HG03520 (cell line): ENCODE data around the gene TADA2A.
"Not testable (repeated sequence)": the region's sequence is repeated elsewhere in the genome, so short reads cannot be mapped to it uniquely, and the experiment has no call there.

ENCODE experiments used
- ATAC-seq: cut with Tn5 transposase; IDR thresholded peaks from one replicate; pipeline ENCODE4 v1.9.1; 2021; ENCODE audit warnings: mild to moderate bottlenecking, moderate library complexity; ENCODE audit not compliant: unreplicated experiment

The TADA2A gene

GRCh38 chr17:37399265-37399803, 7.4 kb upstream of the TADA2A start:
- no peak for ATAC-seq

GRCh38 chr17:37400505-37400904, 6.2 kb upstream of the TADA2A start:
- no peak for ATAC-seq

- not testable (repeated sequence) for ATAC-seq
These were observed 1.2 kb upstream of the TADA2A start for GRCh38 chr17:37405522-37405921.

DNA sequence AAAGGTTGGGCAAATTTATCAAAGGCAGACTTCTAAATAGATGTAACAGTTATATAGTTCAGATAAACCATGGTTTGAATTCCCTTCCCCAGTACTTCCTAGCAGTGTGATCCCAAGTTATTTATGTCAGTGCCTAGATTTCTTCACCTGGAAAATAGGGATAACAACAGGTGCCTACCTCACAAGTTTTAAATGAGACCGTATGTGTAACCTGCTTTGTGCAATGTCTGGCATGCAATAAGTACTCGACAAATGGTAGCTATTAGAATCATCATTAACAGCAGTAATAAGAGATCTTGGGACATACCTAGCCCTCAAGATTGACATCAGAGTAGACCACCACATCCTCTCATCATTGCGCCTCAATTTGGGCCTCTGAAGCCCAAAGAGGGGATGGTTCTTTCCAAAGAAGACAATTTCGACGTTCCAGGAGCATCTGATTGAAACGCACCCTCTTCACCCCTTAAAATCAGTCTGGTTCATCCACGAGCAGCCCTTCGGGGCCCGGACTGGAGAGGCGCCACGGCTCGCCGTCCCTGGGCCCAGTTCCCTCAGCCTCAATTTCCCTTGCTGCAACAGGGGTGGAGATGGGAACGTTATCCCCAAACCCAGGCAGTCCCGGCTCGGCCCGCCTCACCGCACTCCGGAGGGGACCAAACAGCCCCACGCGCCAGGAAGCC, 591 bp upstream of the TADA2A start:
- ATAC-seq = no peak

DNA sequence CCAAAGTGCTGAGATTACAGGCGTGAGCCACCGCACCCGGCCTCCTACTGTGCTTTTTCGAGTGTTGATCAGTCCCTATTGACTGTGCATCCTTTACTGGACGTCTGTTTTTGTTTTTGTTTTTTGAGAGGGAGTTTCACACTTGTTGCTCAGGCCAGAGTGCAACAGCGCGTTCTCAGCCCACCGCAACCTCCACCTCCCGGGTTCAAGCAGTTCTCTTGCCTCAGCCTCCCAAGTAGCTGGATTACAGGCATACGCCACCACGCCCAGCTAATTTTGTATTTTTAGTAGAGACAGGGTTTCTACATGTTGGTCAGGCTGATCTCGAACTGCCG, 1.4 kb downstream of the TADA2A start:
- not testable (repeated sequence) for ATAC-seq

- no peak for ATAC-seq
These were observed 3.7 kb downstream of the TADA2A start for GRCh38 chr17:37410357-37410756.

- no peak for ATAC-seq
These were observed 7.3 kb downstream of the TADA2A start for GRCh38 chr17:37413875-37414519.

- ATAC-seq = no peak
These were observed 11.2 kb downstream of the TADA2A start for GRCh38 chr17:37417852-37418251.

DNA sequence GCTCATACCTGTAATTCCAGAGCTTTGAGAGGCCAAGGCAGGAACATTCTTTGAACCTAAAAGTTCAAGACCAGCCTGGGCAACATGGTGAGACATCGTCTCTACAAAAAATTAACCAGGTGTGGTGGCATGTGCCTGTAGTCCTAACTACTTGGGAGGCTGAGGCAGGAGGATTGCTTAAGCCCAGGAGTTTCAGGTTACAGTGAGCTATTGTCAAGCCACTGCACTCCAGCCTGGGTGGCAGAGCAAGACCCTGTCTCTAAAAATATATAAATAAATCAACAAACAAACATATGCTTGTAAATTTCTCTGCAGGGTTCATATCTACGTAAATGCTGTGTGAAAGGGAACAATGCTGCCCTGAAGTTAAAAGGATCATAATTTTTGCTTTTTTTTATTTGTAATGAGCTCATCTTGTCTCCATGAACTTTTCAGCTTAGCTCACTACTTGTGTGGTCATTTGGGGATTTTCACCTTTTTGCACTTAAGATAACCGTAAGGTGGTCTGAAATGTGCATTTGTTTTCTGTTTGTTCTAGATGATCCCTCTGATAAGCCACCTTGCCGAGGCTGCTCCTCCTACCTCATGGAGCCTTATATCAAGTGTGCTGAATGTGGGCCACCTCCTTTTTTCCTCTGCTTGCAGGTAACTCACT, 16.4 kb downstream of the TADA2A start:
- no peak for ATAC-seq

DNA sequence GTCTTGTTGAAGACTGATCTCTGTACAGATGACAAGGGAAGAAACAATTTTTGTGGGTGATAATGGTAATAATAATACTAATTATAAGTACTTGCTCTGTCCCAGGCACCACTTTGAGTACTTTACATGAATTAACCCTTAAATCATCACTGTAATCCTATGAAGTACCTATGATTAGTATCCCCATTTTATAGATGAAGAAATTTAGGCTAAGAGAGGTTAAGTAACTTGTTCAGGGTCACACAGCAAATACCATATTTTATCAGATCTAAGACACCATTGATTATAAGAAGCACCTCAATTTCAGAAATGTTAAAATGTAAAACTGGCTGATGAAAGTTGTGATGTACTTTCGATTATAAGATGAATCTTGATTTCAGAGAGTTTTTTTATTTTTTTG, 18.6 kb downstream of the TADA2A start:
- no peak for ATAC-seq

DNA sequence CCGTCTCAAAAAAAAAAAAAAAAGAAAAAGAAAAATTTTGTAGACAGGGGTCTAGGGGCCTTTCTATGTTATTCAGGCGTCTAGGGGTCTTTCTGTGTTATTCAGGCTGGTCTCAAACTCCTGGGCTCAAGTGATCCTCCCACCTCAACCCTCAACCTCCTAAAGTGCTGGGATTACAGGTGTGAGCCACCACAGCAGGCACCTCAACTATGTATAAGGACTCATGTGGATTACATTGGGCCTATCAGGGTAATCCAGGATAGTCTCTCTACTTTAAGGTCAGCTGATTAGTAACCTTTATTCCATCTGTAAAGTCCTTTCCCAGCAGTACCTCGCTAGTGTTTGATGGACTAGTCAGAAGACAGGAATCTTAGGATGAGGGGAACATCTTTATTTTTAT, 22.4 kb downstream of the TADA2A start:
- no peak for ATAC-seq

- no peak for ATAC-seq
These were observed 22.8 kb downstream of the TADA2A start for GRCh38 chr17:37429453-37429852.

GRCh38 chr17:37430051-37430627, 23.5 kb downstream of the TADA2A start:
- ATAC-seq = no peak

DNA sequence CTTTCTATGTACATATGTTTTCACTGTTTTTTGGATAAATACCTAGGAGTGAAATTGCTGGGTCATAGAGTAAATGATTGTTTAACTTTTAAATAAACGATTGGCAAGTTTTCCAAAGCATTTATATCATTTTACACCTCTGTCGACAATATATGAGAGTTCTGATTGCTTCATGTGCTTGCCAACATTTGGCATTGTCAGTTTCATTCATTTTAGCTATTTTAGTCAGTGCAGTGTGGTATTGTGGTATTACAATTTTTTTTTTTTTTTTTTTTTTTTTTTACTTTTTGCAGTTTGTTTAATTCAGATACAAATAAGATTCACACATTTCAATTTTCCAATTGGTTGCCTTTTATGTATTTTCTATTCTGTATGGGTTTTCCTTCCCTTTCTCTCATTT, 26.0 kb downstream of the TADA2A start:
- ATAC-seq = no peak

DNA sequence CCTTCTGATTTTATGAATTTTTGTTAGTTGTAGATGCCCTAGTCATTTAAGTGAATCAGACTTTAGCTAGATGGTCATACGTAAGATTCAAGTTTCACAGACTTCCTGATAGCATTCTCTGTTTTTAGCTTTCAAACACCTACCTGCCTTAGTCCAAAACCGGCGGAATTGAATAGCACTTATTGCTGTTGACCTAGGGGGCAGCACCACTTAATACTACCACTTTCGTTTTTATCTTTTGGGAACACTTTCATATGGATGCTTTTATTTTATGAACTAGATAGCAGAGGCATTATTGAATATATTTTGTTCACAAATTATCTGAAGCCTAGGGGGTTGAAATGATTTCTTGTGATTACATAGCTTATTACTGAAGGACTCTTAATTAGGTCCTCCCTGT, 31.5 kb downstream of the TADA2A start:
- no peak for ATAC-seq

- ATAC-seq = no peak
These were observed 33.7 kb downstream of the TADA2A start for GRCh38 chr17:37440424-37440823.

DNA sequence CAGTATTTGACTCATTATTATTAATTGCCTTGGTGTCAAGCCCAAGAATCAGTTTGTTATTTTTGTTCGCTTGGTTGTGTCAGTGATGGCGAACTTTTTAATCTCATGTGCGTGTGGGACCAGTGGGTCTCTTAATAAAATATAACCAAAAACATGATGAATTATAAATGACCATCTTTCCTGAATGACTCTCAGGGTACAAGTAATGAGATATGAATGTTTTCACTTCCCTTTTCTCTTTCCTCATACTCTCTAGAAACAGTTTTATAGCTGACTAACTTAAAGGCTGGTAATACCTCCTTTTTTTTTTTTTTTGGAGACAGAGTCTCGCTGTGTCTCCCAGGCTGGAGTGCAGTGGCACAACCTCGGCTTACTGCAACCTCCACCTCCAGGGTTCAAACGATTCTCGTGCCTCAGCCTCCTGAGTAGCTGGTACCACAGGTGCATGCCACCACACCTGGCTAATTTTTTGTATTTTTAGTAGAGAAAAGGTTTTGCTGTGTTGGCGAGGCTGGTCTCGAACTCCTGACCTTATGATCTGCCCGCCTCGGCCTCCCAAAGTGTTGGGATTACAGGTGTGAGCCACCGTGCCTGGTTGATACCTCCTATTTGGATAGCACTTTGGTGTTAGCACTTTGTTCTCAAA, 34.8 kb downstream of the TADA2A start:
- ATAC-seq = not testable (repeated sequence)

- ATAC-seq = no peak
These were observed 39.3 kb downstream of the TADA2A start for GRCh38 chr17:37446027-37446426.

GRCh38 chr17:37447641-37448040, 41.0 kb downstream of the TADA2A start:
- ATAC-seq = no peak

GRCh38 chr17:37450112-37450511, 43.4 kb downstream of the TADA2A start:
- no peak for ATAC-seq

DNA sequence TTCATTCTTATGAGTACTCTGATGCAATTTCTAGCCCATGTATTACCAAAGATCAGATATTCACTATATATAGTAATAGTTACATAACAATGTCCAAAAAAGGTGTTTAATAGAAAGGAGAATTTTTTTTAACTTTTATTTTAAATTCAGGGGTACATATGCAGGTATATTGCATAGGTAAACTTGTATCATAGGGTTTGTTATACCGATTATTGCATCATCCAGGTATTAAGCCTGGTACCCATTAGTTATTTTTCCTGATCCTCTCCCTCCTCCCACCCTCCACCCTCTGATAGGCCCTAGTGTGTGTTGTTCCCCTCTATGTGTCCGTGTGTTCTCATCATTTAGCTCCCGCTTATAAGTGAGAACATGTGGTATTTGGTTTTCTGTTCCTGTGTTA, 51.1 kb downstream of the TADA2A start:
- ATAC-seq = not testable (repeated sequence)
